ENCODE measurements around the gene SLC2A8.

- TF ChIP-seq CTCF (conservative IDR thresholded peaks at IDR 0.05; ENCODE audit: low read length) (no peak), EZH2phosphoT487 (IDR thresholded peaks at IDR 0.05; ENCODE audit: borderline replicate concordance) (no peak)
These were observed 49.9 kb downstream of the SLC2A8 start for GRCh38 chr9:127446713-127447415.
